ENCODE data around the gene PRTG.

The PRTG gene

DNA sequence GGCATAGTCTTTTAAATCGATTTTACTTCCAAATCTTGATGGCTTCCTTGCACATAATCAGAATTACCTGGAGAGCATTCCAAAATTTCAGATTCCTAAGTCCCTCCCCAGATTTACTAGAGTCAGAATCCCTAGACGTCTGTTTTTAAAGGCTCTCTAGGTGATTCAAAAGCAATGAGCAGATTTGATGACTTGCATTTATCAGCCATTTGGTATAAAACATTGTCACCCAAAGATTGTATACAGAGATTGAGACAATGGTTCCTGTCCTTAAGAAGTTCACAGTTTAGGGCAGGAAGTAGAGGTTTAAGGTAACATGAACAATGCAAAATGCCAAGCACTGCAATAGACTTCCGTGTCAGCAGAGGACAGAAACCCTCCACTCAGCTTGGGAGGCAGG lies 152.2 kb downstream of the PRTG start:
- no peaks in the 10 kb centered on the region for H4K20me1 ChIP-seq (ENCODE audit: insufficient read depth)
- H2AFZ ChIP-seq (ENCODE audit: low read depth) = no peak overlapping the region
- no peaks in the 10 kb centered on the region for H3K27me3 ChIP-seq (ENCODE audit: insufficient read depth, low read depth)
- no peaks in the 10 kb centered on the region for H3K4me1 ChIP-seq (ENCODE audit: low read depth, poor library complexity, severe bottlenecking)
- no peaks in the 10 kb centered on the region for H3K36me3 ChIP-seq (ENCODE audit: insufficient read depth)
- no peak overlapping the region for H3K4me2 ChIP-seq
- H3K27ac ChIP-seq = no peak overlapping the region
- H3K4me3 ChIP-seq (IDR thresholded peaks at IDR 0.05; ENCODE audit: insufficient read depth, low read depth, low read length) = no peak overlapping the region
- H3K9ac ChIP-seq = no peak overlapping the region
- no peaks in the 10 kb centered on the region for H3K79me2 ChIP-seq (ENCODE audit: insufficient read depth, low read depth)
- TF ChIP-seq, protein P1, sequence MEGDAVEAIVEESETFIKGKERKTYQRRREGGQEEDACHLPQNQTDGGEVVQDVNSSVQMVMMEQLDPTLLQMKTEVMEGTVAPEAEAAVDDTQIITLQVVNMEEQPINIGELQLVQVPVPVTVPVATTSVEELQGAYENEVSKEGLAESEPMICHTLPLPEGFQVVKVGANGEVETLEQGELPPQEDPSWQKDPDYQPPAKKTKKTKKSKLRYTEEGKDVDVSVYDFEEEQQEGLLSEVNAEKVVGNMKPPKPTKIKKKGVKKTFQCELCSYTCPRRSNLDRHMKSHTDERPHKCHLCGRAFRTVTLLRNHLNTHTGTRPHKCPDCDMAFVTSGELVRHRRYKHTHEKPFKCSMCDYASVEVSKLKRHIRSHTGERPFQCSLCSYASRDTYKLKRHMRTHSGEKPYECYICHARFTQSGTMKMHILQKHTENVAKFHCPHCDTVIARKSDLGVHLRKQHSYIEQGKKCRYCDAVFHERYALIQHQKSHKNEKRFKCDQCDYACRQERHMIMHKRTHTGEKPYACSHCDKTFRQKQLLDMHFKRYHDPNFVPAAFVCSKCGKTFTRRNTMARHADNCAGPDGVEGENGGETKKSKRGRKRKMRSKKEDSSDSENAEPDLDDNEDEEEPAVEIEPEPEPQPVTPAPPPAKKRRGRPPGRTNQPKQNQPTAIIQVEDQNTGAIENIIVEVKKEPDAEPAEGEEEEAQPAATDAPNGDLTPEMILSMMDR (conservative IDR thresholded peaks at IDR 0.05; ENCODE audit: low read depth, low read length) = no peak

DNA sequence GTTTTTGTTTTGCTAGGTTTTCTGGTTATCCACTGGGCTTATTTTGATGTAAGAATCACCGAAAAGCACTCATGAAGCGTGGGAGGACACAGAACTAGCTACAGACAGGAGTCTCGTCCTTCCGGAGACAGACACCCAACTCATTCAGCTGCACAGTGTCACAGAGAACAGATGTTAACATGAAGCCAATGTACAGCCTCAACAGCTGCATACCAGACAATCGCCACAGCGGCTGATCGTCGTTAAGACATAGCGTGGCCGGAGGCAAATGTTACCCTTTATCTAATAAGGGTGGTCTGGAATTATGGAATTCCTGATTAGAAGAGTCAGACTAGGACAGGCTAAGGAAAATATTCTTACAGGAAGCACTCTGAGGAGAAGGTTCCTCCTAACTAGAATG lies 153.7 kb downstream of the PRTG start:
- H3K4me3 ChIP-seq (IDR thresholded peaks at IDR 0.05; ENCODE audit: insufficient read depth, low read depth, low read length) = no peak overlapping the region
- no peak overlapping the region for H2AFZ ChIP-seq (ENCODE audit: low read depth)
- no peaks in the 10 kb centered on the region for H4K20me1 ChIP-seq (ENCODE audit: insufficient read depth)
- H3K79me2 ChIP-seq (ENCODE audit: insufficient read depth, low read depth) = no peaks in the 10 kb centered on the region
- H3K27me3 ChIP-seq (ENCODE audit: insufficient read depth, low read depth) = no peaks in the 10 kb centered on the region
- H3K36me3 ChIP-seq (ENCODE audit: insufficient read depth) = no peaks in the 10 kb centered on the region
- H3K27ac ChIP-seq = no peak overlapping the region
- H3K9ac ChIP-seq = no peak overlapping the region
- TF ChIP-seq, protein P1 (conservative IDR thresholded peaks at IDR 0.05; ENCODE audit: low read depth, low read length) = no peak
- H3K4me1 ChIP-seq (ENCODE audit: low read depth, poor library complexity, severe bottlenecking) = no peaks in the 10 kb centered on the region
- no peak overlapping the region for H3K4me2 ChIP-seq

DNA sequence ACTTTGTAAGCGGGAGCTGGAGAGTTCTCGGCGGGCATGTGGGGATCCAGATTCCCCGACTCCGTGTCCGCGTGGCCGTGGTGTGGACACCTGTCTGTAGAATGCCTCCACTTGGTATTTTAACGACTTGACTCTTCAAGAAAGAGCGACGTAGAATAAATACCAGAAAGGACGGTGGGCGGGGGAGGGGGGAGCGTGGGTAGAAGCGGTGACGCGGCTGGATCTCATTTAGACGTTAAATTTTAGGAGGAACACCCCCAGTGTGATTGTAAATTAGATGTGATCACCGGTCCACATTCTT lies 154.2 kb downstream of the PRTG start:
- Histone ChIP-seq H3K4me1 (ENCODE audit: low read depth, poor library complexity, severe bottlenecking) (no peaks in the 10 kb centered on the region), H3K79me2 (ENCODE audit: insufficient read depth, low read depth) (no peaks in the 10 kb centered on the region), H2AFZ (ENCODE audit: low read depth) (peak overlapping the region; percentile 47; the same call in 1 of the 2 replicates), H3K4me2 (no peak overlapping the region), H3K27ac (no peak overlapping the region), H4K20me1 (ENCODE audit: insufficient read depth) (no peaks in the 10 kb centered on the region), H3K9ac (no peak overlapping the region), H3K4me3 (IDR thresholded peaks at IDR 0.05; ENCODE audit: insufficient read depth, low read depth, low read length) (no peak overlapping the region), H3K27me3 (ENCODE audit: insufficient read depth, low read depth) (no peaks in the 10 kb centered on the region), H3K36me3 (ENCODE audit: insufficient read depth) (no peaks in the 10 kb centered on the region)
- TF ChIP-seq, protein P1 (conservative IDR thresholded peaks at IDR 0.05; ENCODE audit: low read depth, low read length) = no peak

DNA sequence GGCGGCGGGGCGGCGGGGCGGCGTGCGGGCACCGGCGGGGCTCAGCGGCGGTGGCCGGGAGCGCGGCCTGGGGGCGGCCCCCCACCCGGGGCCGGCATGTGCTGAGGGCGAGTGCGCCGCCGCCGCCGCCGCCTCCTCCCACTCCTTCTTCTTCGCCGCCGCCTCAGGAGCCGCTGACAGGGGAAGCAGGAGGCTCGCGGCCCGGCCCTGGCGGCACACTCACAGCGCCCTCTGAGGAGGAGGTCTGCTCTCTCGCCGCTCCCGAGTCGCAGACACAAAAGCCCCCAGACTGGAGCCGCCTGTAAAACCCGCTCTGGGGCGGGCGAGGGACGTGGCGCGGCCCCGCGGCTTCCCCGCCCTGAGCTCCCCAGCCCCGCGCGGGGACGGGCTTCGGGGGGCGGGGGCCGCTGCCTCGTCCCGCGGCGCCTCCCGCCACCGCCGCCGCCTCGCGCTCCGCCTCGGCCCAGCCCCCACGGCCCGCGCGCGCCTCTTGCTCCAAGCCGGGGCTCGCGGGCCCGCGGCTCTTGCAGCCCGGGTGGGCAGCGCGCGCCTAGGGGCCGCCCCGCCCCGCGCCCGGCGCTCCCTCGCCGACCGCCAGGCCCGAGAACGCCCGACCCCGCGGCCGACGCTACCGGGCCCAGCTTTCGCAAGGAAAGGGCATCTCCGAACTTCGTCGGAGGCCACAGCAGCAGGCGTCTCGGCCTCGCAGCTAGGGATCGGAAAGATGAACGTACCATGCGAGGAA lies 154.7 kb downstream of the PRTG start, which contains the start of gene PYGO1:
Gene PYGO1, minus strand, starts transcription at position 276 of the 745 bp plus-strand sequence. CDS start 462 bp downstream, outside the sequence.
- Histone ChIP-seq H3K36me3 (ENCODE audit: insufficient read depth) (no peaks in the 10 kb centered on the region), H3K4me3 (IDR thresholded peaks at IDR 0.05; ENCODE audit: insufficient read depth, low read depth, low read length) (no peak within 1 kb of the TSS), H3K27ac (no peak within 1 kb of the TSS), H3K4me1 (ENCODE audit: low read depth, poor library complexity, severe bottlenecking) (no peaks in the 10 kb centered on the region), H2AFZ (ENCODE audit: low read depth) (peak within 1 kb of the TSS; percentile 47; the same call in 1 of the 2 replicates), H3K9ac (peak within 1 kb of the TSS; percentile 56; the same call in 1 of the 2 replicates), H3K27me3 (ENCODE audit: insufficient read depth, low read depth) (no peaks in the 10 kb centered on the region), H3K4me2 (peak within 1 kb of the TSS; percentile 13; the same call in 1 of the 2 replicates), H3K79me2 (ENCODE audit: insufficient read depth, low read depth) (no peaks in the 10 kb centered on the region), H4K20me1 (ENCODE audit: insufficient read depth) (no peaks in the 10 kb centered on the region)
- TF ChIP-seq, protein P1 (conservative IDR thresholded peaks at IDR 0.05; ENCODE audit: low read depth, low read length) = no peak

All from KMS-11 (cell line).